Measurements from ENCODE around the gene CDK14. TPM values are rescaled to one million over a fixed set of nuclear protein-coding genes. Genes with fewer than 3 reads are reported as not detected.

CDK14 gene
- total and polyA plus RNA-seq, 2 of the 8 experiments (the other 6 are each of a cell fraction or from before 2014, with no cell fraction given): 5.5 to 47.3 TPM

DNA sequence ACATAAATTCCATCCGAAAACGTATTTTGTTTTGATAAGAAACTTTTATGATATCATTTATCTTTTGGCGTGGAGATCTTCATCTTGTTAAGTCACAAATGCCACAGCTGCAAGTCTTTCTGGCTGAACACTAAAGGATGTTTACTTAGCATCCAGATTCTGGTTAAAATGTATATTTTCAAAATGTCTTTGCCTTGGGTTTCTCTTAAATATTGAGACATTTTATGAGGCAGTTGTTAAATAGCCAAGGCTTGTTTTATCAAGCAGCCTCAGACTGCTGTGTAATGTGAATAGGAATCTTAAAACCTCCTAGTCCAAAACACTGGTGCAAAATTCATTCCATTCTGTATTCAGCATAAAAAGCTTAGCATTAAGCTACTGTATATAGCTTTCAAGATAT, 531.8 kb downstream of the CDK14 start (continued):
- no peak for TF ChIP-seq RAD21 (IDR thresholded peaks at IDR 0.05 in 1 of 2, conservative IDR thresholded peaks at IDR 0.05 in 1 of 2; ENCODE audit: low read depth in 2 of 2, low read length in 2 of 2)
